ENCODE data around the gene AKAP9. TPM values are rescaled to one million over a fixed set of nuclear protein-coding genes. Genes with fewer than 3 reads are reported as not detected.
"Not testable (repeated sequence)": the region's sequence is repeated elsewhere in the genome, so short reads cannot be mapped to it uniquely, and the experiment has no call there.

Gene AKAP9
- 66.9 TPM for total RNA-seq (ENCODE audit: unreplicated experiment)
- long read RNA-seq, partial matches to known transcripts: 9 of 27 reads
- long read RNA-seq, other reads (novel, unspliced or antisense): 17 of 27 reads

GRCh38 chr7:91940572-91941341, at the start of gene AKAP9:
AKAP9 (plus strand) TSS chr7:91940862; CDS start chr7:91941100, 238 bp downstream.
- TF ChIP-seq, protein P1, sequence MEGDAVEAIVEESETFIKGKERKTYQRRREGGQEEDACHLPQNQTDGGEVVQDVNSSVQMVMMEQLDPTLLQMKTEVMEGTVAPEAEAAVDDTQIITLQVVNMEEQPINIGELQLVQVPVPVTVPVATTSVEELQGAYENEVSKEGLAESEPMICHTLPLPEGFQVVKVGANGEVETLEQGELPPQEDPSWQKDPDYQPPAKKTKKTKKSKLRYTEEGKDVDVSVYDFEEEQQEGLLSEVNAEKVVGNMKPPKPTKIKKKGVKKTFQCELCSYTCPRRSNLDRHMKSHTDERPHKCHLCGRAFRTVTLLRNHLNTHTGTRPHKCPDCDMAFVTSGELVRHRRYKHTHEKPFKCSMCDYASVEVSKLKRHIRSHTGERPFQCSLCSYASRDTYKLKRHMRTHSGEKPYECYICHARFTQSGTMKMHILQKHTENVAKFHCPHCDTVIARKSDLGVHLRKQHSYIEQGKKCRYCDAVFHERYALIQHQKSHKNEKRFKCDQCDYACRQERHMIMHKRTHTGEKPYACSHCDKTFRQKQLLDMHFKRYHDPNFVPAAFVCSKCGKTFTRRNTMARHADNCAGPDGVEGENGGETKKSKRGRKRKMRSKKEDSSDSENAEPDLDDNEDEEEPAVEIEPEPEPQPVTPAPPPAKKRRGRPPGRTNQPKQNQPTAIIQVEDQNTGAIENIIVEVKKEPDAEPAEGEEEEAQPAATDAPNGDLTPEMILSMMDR (IDR thresholded peaks at IDR 0.05; ENCODE audit: partially characterized antibody, unreplicated experiment): no peak
- Mint-ChIP-seq H3K4me1 (ENCODE audit: low read depth, unreplicated experiment) (peaks cover 10% of the 10 kb centered on the region), H3K36me3 (ENCODE audit: unreplicated experiment) (peaks cover 3% of the 10 kb centered on the region), H3K4me3 (ENCODE audit: unreplicated experiment) (peak within 1 kb of the TSS; percentile 94), H3K27ac (ENCODE audit: unreplicated experiment) (peak within 1 kb of the TSS; percentile 98), H3K27me3 (ENCODE audit: unreplicated experiment) (peaks cover 8% of the 10 kb centered on the region), H3K9me3 (ENCODE audit: unreplicated experiment) (peaks cover 8% of the 10 kb centered on the region)
- peak; percentile 83 for DNase-seq

GRCh38 chr7:91892099-91892705, 48.5 kb upstream of the AKAP9 start:
- TF ChIP-seq, protein P1 (IDR thresholded peaks at IDR 0.05; ENCODE audit: partially characterized antibody, unreplicated experiment): no peak
- peaks cover 2% of the 10 kb centered on the region for H3K27me3 Mint-ChIP-seq (ENCODE audit: unreplicated experiment)
- peaks cover 8% of the 10 kb centered on the region for H3K9me3 Mint-ChIP-seq (ENCODE audit: unreplicated experiment)
- H3K4me3 Mint-ChIP-seq (ENCODE audit: unreplicated experiment): no peak overlapping the region
- DNase-seq: no peak
- peaks cover 18% of the 10 kb centered on the region for H3K4me1 Mint-ChIP-seq (ENCODE audit: low read depth, unreplicated experiment)
- H3K27ac Mint-ChIP-seq (ENCODE audit: unreplicated experiment): no peak overlapping the region
- no peaks in the 10 kb centered on the region for H3K36me3 Mint-ChIP-seq (ENCODE audit: unreplicated experiment)

GRCh38 chr7:91892821-91893340, 47.8 kb upstream of the AKAP9 start:
- DNase-seq: no peak
- H3K9me3 Mint-ChIP-seq (ENCODE audit: unreplicated experiment): peaks cover 7% of the 10 kb centered on the region
- peak overlapping the region; percentile 3 for H3K27ac Mint-ChIP-seq (ENCODE audit: unreplicated experiment)

DNA sequence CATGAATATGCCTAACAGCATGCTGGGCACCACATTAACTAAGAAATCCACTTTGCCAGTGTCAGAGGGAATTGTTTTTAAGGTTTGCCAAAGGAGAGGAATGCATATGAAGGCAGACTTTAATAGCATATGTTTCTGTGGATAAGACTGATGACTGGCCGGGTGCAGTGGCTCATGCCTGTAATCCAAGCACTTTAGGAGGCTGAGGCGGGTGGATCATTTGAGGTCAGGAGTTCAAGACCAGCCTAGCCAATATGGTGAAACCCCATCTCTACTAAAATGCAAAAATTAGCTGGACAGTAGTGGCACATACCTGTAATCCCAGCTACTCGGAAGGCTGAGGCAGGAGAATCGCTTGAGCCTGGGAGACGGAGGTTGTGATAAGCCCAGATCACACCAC, 47.0 kb upstream of the AKAP9 start:
- not testable (repeated sequence) for H3K27ac Mint-ChIP-seq (ENCODE audit: unreplicated experiment); H3K9me3 Mint-ChIP-seq (ENCODE audit: unreplicated experiment); H3K36me3 Mint-ChIP-seq (ENCODE audit: unreplicated experiment); H3K27me3 Mint-ChIP-seq (ENCODE audit: unreplicated experiment); DNase-seq; H3K4me3 Mint-ChIP-seq (ENCODE audit: unreplicated experiment)
- peaks cover 18% of the 10 kb centered on the region for H3K4me1 Mint-ChIP-seq (ENCODE audit: low read depth, unreplicated experiment)

More at GRCh38 chr7:91892821-91893340, 47.8 kb upstream of the AKAP9 start:
- peaks cover 2% of the 10 kb centered on the region for H3K27me3 Mint-ChIP-seq (ENCODE audit: unreplicated experiment)
- no peaks in the 10 kb centered on the region for H3K36me3 Mint-ChIP-seq (ENCODE audit: unreplicated experiment)
- peaks cover 18% of the 10 kb centered on the region for H3K4me1 Mint-ChIP-seq (ENCODE audit: low read depth, unreplicated experiment)
- no peak overlapping the region for H3K4me3 Mint-ChIP-seq (ENCODE audit: unreplicated experiment)
- TF ChIP-seq, protein P1 (IDR thresholded peaks at IDR 0.05; ENCODE audit: partially characterized antibody, unreplicated experiment): no peak

DNA sequence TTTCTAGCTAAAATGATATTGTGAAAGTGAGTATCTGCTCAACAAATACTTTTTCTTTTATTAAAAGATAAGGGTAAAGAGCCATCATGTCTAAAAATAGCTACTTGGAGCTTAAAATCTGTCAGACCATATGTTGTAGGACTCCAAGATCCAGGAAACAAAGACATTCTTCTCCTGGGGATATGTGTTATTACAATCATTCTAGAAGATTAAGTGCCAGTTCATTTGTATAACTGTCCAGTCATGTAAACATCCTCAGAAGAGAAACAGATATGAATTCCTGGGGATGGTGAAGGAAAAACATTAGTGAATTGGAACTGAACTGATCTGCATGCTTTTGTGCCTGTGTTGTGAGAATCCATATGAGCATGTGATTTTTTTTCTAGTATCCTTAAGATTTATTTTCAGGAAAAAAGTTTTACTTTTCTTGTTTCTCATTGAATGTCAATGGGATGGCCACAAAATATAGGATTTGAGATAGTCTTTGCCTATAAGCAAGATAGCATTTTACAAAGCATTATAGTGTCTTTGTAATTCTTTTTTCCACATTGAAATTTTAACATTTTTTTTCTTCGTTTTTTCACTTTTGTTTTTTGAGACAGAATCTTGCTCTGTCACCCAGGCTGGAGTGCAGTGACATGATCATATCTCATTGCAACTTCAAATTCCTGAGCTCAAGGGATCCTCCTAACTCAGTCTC, 45.7 kb upstream of the AKAP9 start:
- Mint-ChIP-seq H3K36me3 (ENCODE audit: unreplicated experiment) (no peaks in the 10 kb centered on the region), H3K27ac (ENCODE audit: unreplicated experiment) (peak overlapping the region; percentile 71), H3K4me1 (ENCODE audit: low read depth, unreplicated experiment) (peaks cover 18% of the 10 kb centered on the region), H3K27me3 (ENCODE audit: unreplicated experiment) (no peaks in the 10 kb centered on the region), H3K9me3 (ENCODE audit: unreplicated experiment) (no peaks in the 10 kb centered on the region), H3K4me3 (ENCODE audit: unreplicated experiment) (peak overlapping the region; percentile 16)
- TF ChIP-seq, protein P1 (IDR thresholded peaks at IDR 0.05; ENCODE audit: partially characterized antibody, unreplicated experiment): no peak
- DNase-seq: no peak
